GM21528 (cell line): ENCODE data around the gene POLA1.

ENCODE experiments used
- ATAC-seq: cut with Tn5 transposase; IDR thresholded peaks from one replicate; pipeline ENCODE4 v1.9.1; 2021; ENCODE audit warnings: mild to moderate bottlenecking, moderate library complexity; ENCODE audit not compliant: unreplicated experiment, low FRiP score

POLA1 gene

GRCh38 chrX:24874604-24875247, 181.0 kb downstream of the POLA1 start:
- no peak for ATAC-seq

GRCh38 chrX:24876530-24877287, 183.0 kb downstream of the POLA1 start:
- ATAC-seq = no peak

GRCh38 chrX:24877288-24877664, 183.6 kb downstream of the POLA1 start:
- ATAC-seq = no peak

GRCh38 chrX:24877854-24878650, 184.3 kb downstream of the POLA1 start:
- ATAC-seq = no peak

- ATAC-seq = no peak
Observed at GRCh38 chrX:24879679-24880078, 186.0 kb downstream of the POLA1 start.

- ATAC-seq = no peak
Observed at GRCh38 chrX:24886916-24887315, 193.2 kb downstream of the POLA1 start.

- ATAC-seq = no peak
Observed at GRCh38 chrX:24890677-24891076, 197.0 kb downstream of the POLA1 start.

GRCh38 chrX:24899391-24899790, 205.7 kb downstream of the POLA1 start:
- ATAC-seq = no peak

- no peak for ATAC-seq
Observed at GRCh38 chrX:24900234-24900633, 206.5 kb downstream of the POLA1 start.

- no peak for ATAC-seq
Observed at GRCh38 chrX:24902806-24903205, 209.1 kb downstream of the POLA1 start.

GRCh38 chrX:24918715-24919114, 225.0 kb downstream of the POLA1 start:
- no peak for ATAC-seq

- ATAC-seq = no peak
Observed at GRCh38 chrX:24920769-24921168, 227.1 kb downstream of the POLA1 start.

GRCh38 chrX:24925430-24925829, 231.7 kb downstream of the POLA1 start:
- no peak for ATAC-seq

GRCh38 chrX:24927372-24927771, 233.7 kb downstream of the POLA1 start:
- no peak for ATAC-seq

GRCh38 chrX:24928114-24928513, 234.4 kb downstream of the POLA1 start:
- no peak for ATAC-seq

- no peak for ATAC-seq
Observed at GRCh38 chrX:24934279-24934678, 240.6 kb downstream of the POLA1 start.

- ATAC-seq = no peak
Observed at GRCh38 chrX:24945009-24945408, 251.3 kb downstream of the POLA1 start.

- no peak for ATAC-seq
Observed at GRCh38 chrX:24946369-24946768, 252.7 kb downstream of the POLA1 start.

GRCh38 chrX:24954732-24955131, 261.0 kb downstream of the POLA1 start:
- ATAC-seq = no peak

- no peak for ATAC-seq
Observed at GRCh38 chrX:24955372-24955930, 261.7 kb downstream of the POLA1 start.

- no peak for ATAC-seq
Observed at GRCh38 chrX:24956828-24957227, 263.1 kb downstream of the POLA1 start.
